IMR-90 (cell line): ENCODE measurements around the gene STK33. TPM values are rescaled to one million over a fixed set of nuclear protein-coding genes. Genes with fewer than 3 reads are reported as not detected.

Experiments used
- ATAC-seq: fragments of 200-7000 bp; cut with Tn5 transposase; 2 replicates; pipeline ENCODE4 v1.9.1; 2020; ENCODE audit warnings: low read depth, mild to moderate bottlenecking, moderate library complexity
- BruUV-seq: library from RNA; stranded (reverse); fragments of 400-500 nt; replicated peaks from 2 replicates; lab custom pipeline; 2021; lab: Mats Ljungman, UMichigan
- CTCF ChIA-PET: fragments of 300-600 bp; formaldehyde crosslinking; extraction: SDS; loops from one replicate; lab custom pipeline; 2021; ENCODE audit warnings: antibody characterized with exemption; lab: Yijun Ruan, JAX
- POLR2A ChIA-PET: fragments of 300-600 bp; sonication (Branson Sonifier 250); formaldehyde crosslinking; loops from one replicate; lab custom pipeline; 2022; ENCODE audit warnings: antibody characterized with exemption; ENCODE audit not compliant: unreplicated experiment; lab: Charles Lee
- DNase-seq: peaks from one replicate; pipeline ENCODE4 v3.0.0; 2013
- H2AFZ ChIP-seq: replicated peaks from 2 replicates; pipeline ENCODE3; 2013; ENCODE audit warnings: low read length, mild to moderate bottlenecking; ENCODE audit not compliant: poor library complexity
- H2AK5ac ChIP-seq: 2 replicates; pipeline ENCODE4 v1.6.1; 2013; ENCODE audit warnings: low read depth, low read length, inconsistent platforms
- H2AK9ac ChIP-seq: replicated peaks from 2 replicates; pipeline ENCODE3; 2013; ENCODE audit warnings: mild to moderate bottlenecking, low read depth, low read length, moderate library complexity; ENCODE audit not compliant: poor library complexity
- H2BK120ac ChIP-seq: 2 replicates; pipeline ENCODE4 v1.6.1; 2013; ENCODE audit warnings: low read depth, low read length, inconsistent platforms
- H2BK15ac ChIP-seq: 3 replicates; pipeline ENCODE4 v1.6.1; 2013; ENCODE audit warnings: low read depth, low read length, inconsistent platforms
- H2BK20ac ChIP-seq: 2 replicates; pipeline ENCODE4 v1.6.1; 2013; ENCODE audit warnings: low read depth, mild to moderate bottlenecking, inconsistent platforms, low read length, moderate library complexity
- H2BK5ac ChIP-seq: 2 replicates; pipeline ENCODE4 v1.6.1; 2013; ENCODE audit warnings: mild to moderate bottlenecking, low read depth, low read length, inconsistent platforms; ENCODE audit not compliant: poor library complexity, severe bottlenecking
- H3K14ac ChIP-seq: replicated peaks from 2 replicates; pipeline ENCODE4 v1.6.1; 2013; ENCODE audit warnings: low read depth, low read length, inconsistent platforms
- H3K18ac ChIP-seq: 2 replicates; pipeline ENCODE4 v1.6.1; 2013; ENCODE audit warnings: low read depth, low read length, control low read depth
- H3K23ac ChIP-seq: 2 replicates; pipeline ENCODE4 v1.6.1; 2013; ENCODE audit warnings: low read depth, low read length, inconsistent platforms
- H3K27ac ChIP-seq: 2 replicates; pipeline ENCODE4 v1.5.1; 2013; ENCODE audit warnings: mild to moderate bottlenecking, control low read depth, low read length; ENCODE audit not compliant: insufficient read depth
- H3K27me3 ChIP-seq: 2 replicates; pipeline ENCODE4 v1.6.1; 2013; ENCODE audit warnings: low read length; ENCODE audit not compliant: control insufficient read depth, insufficient read depth
- H3K36me3 ChIP-seq: 2 replicates; pipeline ENCODE4 v1.6.1; 2013; ENCODE audit warnings: low read length, mixed read lengths; ENCODE audit not compliant: control insufficient read depth, insufficient read depth
- H3K4ac ChIP-seq: 2 replicates; pipeline ENCODE4 v1.6.1; 2013; ENCODE audit warnings: low read depth, low read length, inconsistent platforms
- H3K4me1 ChIP-seq: 2 replicates; pipeline ENCODE4 v1.6.1; 2013; ENCODE audit warnings: low read length, mixed read lengths; ENCODE audit not compliant: control insufficient read depth, insufficient read depth
- H3K4me2 ChIP-seq: 2 replicates; pipeline ENCODE4 v1.6.1; 2013; ENCODE audit warnings: low read depth, mild to moderate bottlenecking, control low read depth, low read length, moderate library complexity
- H3K4me3 ChIP-seq: 2 replicates; pipeline ENCODE4 v1.5.1; 2013; ENCODE audit warnings: low read depth, mild to moderate bottlenecking, control low read depth, low read length, moderate library complexity; ENCODE audit not compliant: insufficient read depth
- H3K56ac ChIP-seq: 2 replicates; pipeline ENCODE4 v1.6.1; 2013; ENCODE audit warnings: low read length, inconsistent platforms; ENCODE audit not compliant: insufficient read depth; ENCODE audit errors: extremely low read depth
- H3K79me1 ChIP-seq, 2 experiments: 2 replicates each; pipeline ENCODE4 v1.6.1; 2013; ENCODE audit warnings: low read length in 2 of 2, inconsistent platforms in 1 of 2, low read depth in 1 of 2
- H3K9ac ChIP-seq: 2 replicates; pipeline ENCODE4 v1.6.1; 2013; ENCODE audit warnings: low read depth, low read length, control low read depth
- H3K9me1 ChIP-seq: 2 replicates; pipeline ENCODE4 v1.6.1; 2013; ENCODE audit warnings: low read length, inconsistent platforms; ENCODE audit not compliant: insufficient read depth
- H3K9me3 ChIP-seq: 2 replicates; pipeline ENCODE4 v1.6.1; 2013; ENCODE audit warnings: low read length; ENCODE audit not compliant: control insufficient read depth, insufficient read depth
- H4K20me1 ChIP-seq: 2 replicates; pipeline ENCODE4 v1.6.1; 2013; ENCODE audit warnings: low read length, inconsistent platforms; ENCODE audit not compliant: insufficient read depth
- H4K5ac ChIP-seq: 2 replicates; pipeline ENCODE4 v1.6.1; 2013; ENCODE audit warnings: mild to moderate bottlenecking, low read depth, low read length, control low read depth
- H4K8ac ChIP-seq, 2 experiments: 2 replicates each; pipeline ENCODE4 v1.6.1; 2013; ENCODE audit warnings: low read depth in 2 of 2, low read length in 2 of 2, control low read depth in 1 of 2, inconsistent platforms in 1 of 2
- H4K91ac ChIP-seq: 2 replicates; pipeline ENCODE4 v1.6.1; 2013; ENCODE audit warnings: low read depth, low read length, inconsistent platforms; ENCODE audit not compliant: insufficient read depth
- BHLHE40 ChIP-seq: fragments of 150-350 bp; IDR thresholded peaks from 2 replicates; pipeline ENCODE4 v1.6.1; 2016; ENCODE audit warnings: mild to moderate bottlenecking, low read depth, low read length
- CEBPB ChIP-seq: IDR thresholded peaks from 2 replicates; pipeline ENCODE4 v1.6.1; 2012; ENCODE audit warnings: low read depth, low read length, improper control_type of control experiment
- CHD1 ChIP-seq: IDR thresholded peaks from 2 replicates; pipeline ENCODE4 v1.6.1; 2012; ENCODE audit warnings: low read depth, low read length, improper control_type of control experiment
- FOS ChIP-seq: fragments of 150-350 bp; IDR thresholded peaks from 2 replicates; pipeline ENCODE4 v1.6.1; 2016; ENCODE audit warnings: low read depth, low read length
- MAFK ChIP-seq: IDR thresholded peaks from 2 replicates; pipeline ENCODE4 v1.6.1; 2012; ENCODE audit warnings: low read depth, low read length, improper control_type of control experiment
- MAZ ChIP-seq: IDR thresholded peaks from 2 replicates; pipeline ENCODE4 v1.6.1; 2012; ENCODE audit warnings: low read depth, mild to moderate bottlenecking, low read length, improper control_type of control experiment, moderate library complexity, borderline replicate concordance
- MXI1 ChIP-seq: IDR thresholded peaks from 2 replicates; pipeline ENCODE4 v1.6.1; 2012; ENCODE audit warnings: low read depth, mild to moderate bottlenecking, low read length, moderate library complexity, borderline replicate concordance
- NFE2L2 ChIP-seq: fragments of 150-350 bp; IDR thresholded peaks from 2 replicates; pipeline ENCODE4 v1.6.1; 2016; ENCODE audit warnings: low read depth, mild to moderate bottlenecking, low read length
- RAD21 ChIP-seq: IDR thresholded peaks from 2 replicates; pipeline ENCODE4 v1.6.1; 2012; ENCODE audit warnings: low read length, improper control_type of control experiment
- RCOR1 ChIP-seq: IDR thresholded peaks from 2 replicates; pipeline ENCODE4 v1.6.1; 2012; ENCODE audit warnings: mild to moderate bottlenecking, low read length, improper control_type of control experiment; ENCODE audit not compliant: insufficient replicate concordance
- RFX5 ChIP-seq: IDR thresholded peaks from 2 replicates; pipeline ENCODE4 v1.8.0; 2012; ENCODE audit warnings: low read depth, mild to moderate bottlenecking, low read length, moderate library complexity
- SMC3 ChIP-seq: fragments of 150-350 bp; IDR thresholded peaks from 2 replicates; pipeline ENCODE4 v1.6.1; 2016; ENCODE audit warnings: low read depth, mild to moderate bottlenecking, antibody characterized with exemption, low read length, moderate library complexity
- WGBS, 2 experiments: methylation state at CpG; one replicate each; pipeline versions ENCODE4 v1.1.5 to v1.1.7; 2013; ENCODE audit warnings: missing lambda C conversion rate in 2 of 2; ENCODE audit not compliant: insufficient read length in 1 of 2; ENCODE audit errors: extremely low coverage in 2 of 2; 5-methylcytosine and 5-hydroxymethylcytosine counted together
- dilution Hi-C: fragments of 300-500 bp; cut with HindIII; formaldehyde crosslinking; loops from one replicate; pipeline ENCODE4 v1.14.3; 2018; ENCODE audit warnings: low sequenced_read_pairs; ENCODE audit not compliant: unreplicated experiment
- in situ Hi-C: fragments of 300-500 bp; cut with MboI; formaldehyde crosslinking; loops from 3 replicates; pipeline ENCODE4 v1.14.3; 2019; ENCODE audit warnings: low sequenced_read_pairs, inconsistent platforms, mixed read lengths
- intact Hi-C: fragments of 100-400 bp; cut with micrococcal nuclease; formaldehyde crosslinking; loops from 2 replicates; pipeline ENCODE4 v1.10.0; 2022
- polyA plus RNA-seq, 3 experiments: library from polyadenylated mRNA; depleted of rRNA; stranded (reverse); fragments of >200 nt; gene quantifications; 2 replicates each; pipeline ENCODE4 v1.2.3, GENCODE V29; 2012; ENCODE audit warnings: low replicate concordance in 1 of 3
- total RNA-seq: library from RNA; depleted of rRNA; stranded (reverse); fragments of >200 nt; gene quantifications from 2 replicates; pipeline ENCODE4 v1.2.3, GENCODE V29; 2012
- TF ChIP-seq, protein P1 (sequence below): fragments of 150-350 bp; IDR thresholded peaks from 2 replicates; pipeline ENCODE4 v1.6.1; 2016; ENCODE audit warnings: low read depth, mild to moderate bottlenecking, low read length, moderate library complexity, borderline replicate concordance
- TF ChIP-seq, protein P2 (sequence below): conservative IDR thresholded peaks from 2 replicates; pipeline ENCODE4 v1.5.1; 2012; ENCODE audit warnings: mild to moderate bottlenecking, low read depth, low read length, improper control_type of control experiment

STK33 gene
- total and polyA plus RNA-seq, 2 of the 4 experiments (the other 2 are of a cell fraction): 2.3 to 2.6 TPM

DNA sequence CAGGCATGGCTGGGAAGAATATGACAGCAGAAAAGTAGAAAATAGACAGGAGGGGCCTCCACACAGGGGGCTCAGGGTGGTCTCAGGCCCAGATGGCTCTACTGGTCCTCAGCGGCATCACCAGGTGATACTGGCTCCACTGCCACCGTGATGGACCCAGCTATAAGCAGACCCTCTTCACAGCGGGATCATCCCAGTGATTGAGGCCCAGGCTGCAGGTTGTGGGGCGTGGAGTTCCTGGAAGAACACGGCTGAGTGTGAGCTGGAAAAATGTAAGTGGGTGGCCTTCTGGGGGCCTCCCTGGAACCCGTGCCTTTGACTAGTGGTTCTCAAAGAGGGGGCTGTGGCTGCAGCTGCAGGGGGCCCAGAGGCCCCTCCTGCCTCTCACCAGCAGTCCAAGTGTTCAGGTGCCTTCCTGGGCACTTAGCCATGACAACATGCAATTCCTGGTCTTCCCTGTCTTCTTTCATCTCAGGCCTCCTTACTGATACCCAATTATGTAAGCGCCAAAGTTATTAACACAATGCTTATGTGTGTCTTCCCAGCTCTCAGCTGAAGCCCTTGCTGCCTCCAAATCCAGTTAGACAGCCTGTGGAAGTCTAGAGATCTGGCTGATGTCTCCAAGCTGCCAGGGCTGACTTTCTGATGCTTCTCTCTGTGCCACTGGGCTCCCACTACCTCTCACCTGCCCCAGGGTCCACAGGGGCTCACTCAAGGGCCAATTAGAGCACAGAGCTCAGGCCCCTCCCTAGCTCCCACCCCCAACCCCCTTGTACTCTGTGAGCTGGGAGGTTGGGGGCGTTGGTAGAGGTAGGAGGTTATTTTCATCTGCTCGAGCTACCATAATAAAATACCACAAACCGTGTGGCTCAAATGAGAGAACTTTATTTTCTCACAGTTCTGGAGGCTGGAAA is 220.3 kb downstream of the STK33 start:
- intact Hi-C loops (no loop called here), dilution Hi-C loops (no loop called here), in situ Hi-C loops (no loop called here)
- H3K4me3 ChIP-seq: no peak overlapping the region
- H2BK20ac ChIP-seq: no peak overlapping the region
- no peak overlapping the region for H3K4ac ChIP-seq
- no peaks in the 10 kb centered on the region for H4K20me1 ChIP-seq
- H3K9ac ChIP-seq: no peak overlapping the region
- no peak overlapping the region for H2BK5ac ChIP-seq
- H3K4me1 ChIP-seq: no peaks in the 10 kb centered on the region
- WGBS, 2 experiments: no CpG with 5 or more reads among the region's 10 CpGs
- ChIA-PET CTCF (no interaction called here), POLR2A (no interaction called here)
- no peak overlapping the region for H2AFZ ChIP-seq
- no peak overlapping the region for H2BK15ac ChIP-seq
- H2BK120ac ChIP-seq: no peak overlapping the region
- H4K8ac ChIP-seq: no peak overlapping the region
- no peaks in the 10 kb centered on the region for H3K9me3 ChIP-seq
- no peak overlapping the region for H2AK5ac ChIP-seq
- H3K23ac ChIP-seq: no peak overlapping the region
- no peak overlapping the region for H4K5ac ChIP-seq
- BruUV-seq: no TSS peak
- H4K91ac ChIP-seq: no peak overlapping the region
- H2AK9ac ChIP-seq: no peak overlapping the region
- H3K14ac ChIP-seq: no peak overlapping the region
- no peak overlapping the region for H3K4me2 ChIP-seq
- H3K27me3 ChIP-seq: peaks cover 3% of the 10 kb centered on the region
- DNase-seq (no peak), ATAC-seq (no peak)
- no peak overlapping the region for H3K18ac ChIP-seq
- no peaks in the 10 kb centered on the region for H3K79me1 ChIP-seq
- H3K56ac ChIP-seq: no peak overlapping the region
- no peaks in the 10 kb centered on the region for H3K9me1 ChIP-seq
- H3K36me3 ChIP-seq: no peaks in the 10 kb centered on the region
- H3K27ac ChIP-seq: no peak overlapping the region
- no peak for TF ChIP-seq NFE2L2
- TF ChIP-seq CHD1: no peak
- no peak for TF ChIP-seq CEBPB
- TF ChIP-seq RCOR1: no peak
- no peak for TF ChIP-seq MAZ
- no peak for TF ChIP-seq MAFK
- no peak for TF ChIP-seq BHLHE40
- TF ChIP-seq MXI1: no peak
- TF ChIP-seq RAD21: no peak
- TF ChIP-seq RFX5: no peak
- no peak for TF ChIP-seq FOS
- TF ChIP-seq SMC3: no peak
- TF ChIP-seq, protein P1, sequence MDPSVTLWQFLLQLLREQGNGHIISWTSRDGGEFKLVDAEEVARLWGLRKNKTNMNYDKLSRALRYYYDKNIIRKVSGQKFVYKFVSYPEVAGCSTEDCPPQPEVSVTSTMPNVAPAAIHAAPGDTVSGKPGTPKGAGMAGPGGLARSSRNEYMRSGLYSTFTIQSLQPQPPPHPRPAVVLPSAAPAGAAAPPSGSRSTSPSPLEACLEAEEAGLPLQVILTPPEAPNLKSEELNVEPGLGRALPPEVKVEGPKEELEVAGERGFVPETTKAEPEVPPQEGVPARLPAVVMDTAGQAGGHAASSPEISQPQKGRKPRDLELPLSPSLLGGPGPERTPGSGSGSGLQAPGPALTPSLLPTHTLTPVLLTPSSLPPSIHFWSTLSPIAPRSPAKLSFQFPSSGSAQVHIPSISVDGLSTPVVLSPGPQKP: no peak
- TF ChIP-seq, protein P2, sequence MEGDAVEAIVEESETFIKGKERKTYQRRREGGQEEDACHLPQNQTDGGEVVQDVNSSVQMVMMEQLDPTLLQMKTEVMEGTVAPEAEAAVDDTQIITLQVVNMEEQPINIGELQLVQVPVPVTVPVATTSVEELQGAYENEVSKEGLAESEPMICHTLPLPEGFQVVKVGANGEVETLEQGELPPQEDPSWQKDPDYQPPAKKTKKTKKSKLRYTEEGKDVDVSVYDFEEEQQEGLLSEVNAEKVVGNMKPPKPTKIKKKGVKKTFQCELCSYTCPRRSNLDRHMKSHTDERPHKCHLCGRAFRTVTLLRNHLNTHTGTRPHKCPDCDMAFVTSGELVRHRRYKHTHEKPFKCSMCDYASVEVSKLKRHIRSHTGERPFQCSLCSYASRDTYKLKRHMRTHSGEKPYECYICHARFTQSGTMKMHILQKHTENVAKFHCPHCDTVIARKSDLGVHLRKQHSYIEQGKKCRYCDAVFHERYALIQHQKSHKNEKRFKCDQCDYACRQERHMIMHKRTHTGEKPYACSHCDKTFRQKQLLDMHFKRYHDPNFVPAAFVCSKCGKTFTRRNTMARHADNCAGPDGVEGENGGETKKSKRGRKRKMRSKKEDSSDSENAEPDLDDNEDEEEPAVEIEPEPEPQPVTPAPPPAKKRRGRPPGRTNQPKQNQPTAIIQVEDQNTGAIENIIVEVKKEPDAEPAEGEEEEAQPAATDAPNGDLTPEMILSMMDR: no peak
